GM08714 (cell line): ENCODE data around the gene SF3B2.
"Not testable (repeated sequence)": the region's sequence is repeated elsewhere in the genome, so short reads cannot be mapped to it uniquely, and the experiment has no call there.

Experiments used
- H3K4me3 ChIP-seq: fragments of 200-500 bp; sonication (Bioruptor generic); 2 replicates; pipeline ENCODE4 v1.5.1; 2014; ENCODE audit warnings: mild to moderate bottlenecking, low read length, inconsistent platforms
- ZNF274 ChIP-seq: IDR thresholded peaks from 2 replicates; pipeline ENCODE4 v1.6.1; 2012; ENCODE audit warnings: mild to moderate bottlenecking, low read depth, low read length

Gene SF3B2

DNA sequence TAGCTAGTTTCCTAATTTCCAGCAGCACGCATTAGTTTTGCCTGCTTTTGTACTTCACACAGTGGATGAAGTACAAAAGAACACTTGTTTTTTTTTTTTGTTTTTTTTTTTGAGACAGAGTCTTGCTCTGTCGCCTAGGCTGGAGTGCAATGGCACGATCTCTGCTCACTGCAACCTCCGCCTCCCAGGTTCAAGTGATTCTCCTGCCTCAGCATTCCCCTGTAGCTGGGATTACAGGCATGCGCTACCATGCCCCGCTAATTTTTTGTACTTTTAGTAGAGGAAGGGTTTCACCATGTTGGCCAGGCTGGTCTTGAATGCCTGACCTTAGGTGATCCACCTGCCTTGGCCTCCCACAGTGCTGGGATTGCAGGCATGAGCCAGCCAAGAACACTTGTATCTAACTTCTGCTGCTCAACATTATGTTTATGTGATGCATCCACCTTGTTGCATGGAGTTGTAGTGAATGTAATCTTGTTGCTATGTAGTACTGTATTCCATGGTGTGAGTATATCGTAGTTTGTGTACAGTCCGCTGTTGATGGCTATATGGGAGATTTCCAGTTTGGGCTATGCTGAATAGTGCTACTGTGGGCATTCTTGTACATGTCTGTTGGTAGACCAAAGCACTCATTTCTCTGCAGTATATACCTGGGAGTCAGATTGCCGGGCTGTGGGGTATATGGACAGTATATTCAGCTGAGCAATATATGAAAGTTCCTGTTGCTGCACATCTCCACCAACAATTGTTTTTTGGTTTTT, 35.2 kb downstream of the SF3B2 start:
- no peak overlapping the region for H3K4me3 ChIP-seq
- no peak for TF ChIP-seq ZNF274

DNA sequence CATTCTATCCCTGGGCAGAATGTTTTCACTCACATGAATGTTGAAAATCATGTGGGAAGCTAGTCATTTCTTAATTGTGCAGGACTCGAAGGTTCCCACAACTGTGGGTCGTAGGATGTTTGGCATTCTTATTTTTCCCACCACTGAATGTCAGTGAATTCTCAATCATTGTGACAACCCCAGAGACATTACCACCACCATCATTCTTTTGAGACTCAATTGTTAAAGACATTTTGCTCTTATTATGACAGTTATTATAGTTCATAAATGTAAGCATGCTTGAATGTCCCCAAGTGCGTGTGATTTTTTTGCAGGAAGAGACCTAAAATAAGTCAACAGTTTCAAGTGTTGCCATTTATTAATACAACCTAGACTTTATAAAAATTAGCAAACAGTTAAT, 36.9 kb downstream of the SF3B2 start:
- TF ChIP-seq ZNF274 = no peak
- H3K4me3 ChIP-seq = no peak overlapping the region

DNA sequence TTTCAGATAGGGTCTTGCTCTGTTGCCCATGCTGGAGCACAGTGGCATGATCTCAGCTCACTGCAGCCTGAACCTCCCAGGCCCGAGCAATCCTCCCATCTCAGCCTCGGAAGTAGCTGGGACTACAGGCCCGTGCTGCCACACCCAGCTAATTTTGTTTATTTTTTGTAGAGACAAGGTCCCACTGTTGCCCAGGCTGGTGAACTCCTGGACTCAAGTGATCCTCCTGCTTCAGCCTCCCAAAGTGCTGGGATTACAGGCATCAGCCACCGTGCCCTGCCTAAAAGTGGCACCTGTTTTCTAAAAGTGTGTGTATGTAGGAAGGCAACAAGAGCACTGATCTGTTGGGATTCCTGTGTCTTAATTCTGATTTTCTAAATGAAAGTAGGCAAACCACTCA, 38.1 kb downstream of the SF3B2 start:
- TF ChIP-seq ZNF274 = no peak
- H3K4me3 ChIP-seq = no peak overlapping the region

DNA sequence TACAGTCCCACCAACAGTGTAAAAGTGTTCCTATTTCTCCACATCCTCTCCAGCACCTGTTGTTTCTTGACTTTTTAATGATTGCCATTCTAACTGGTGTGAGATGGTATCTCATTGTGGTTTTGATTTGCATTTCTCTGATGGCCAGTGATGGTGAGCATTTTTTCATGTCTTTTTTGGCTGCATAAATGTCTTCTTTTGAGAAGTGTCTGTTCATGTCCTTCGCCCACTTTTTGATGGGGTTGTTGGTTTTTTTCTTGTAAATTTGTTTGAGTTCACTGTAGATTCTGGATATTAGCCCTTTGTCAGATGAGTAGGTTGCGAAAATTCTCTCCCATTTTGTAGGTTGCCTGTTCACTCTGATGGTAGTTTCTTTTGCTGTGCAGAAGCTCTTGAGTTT, 40.0 kb downstream of the SF3B2 start:
- not testable (repeated sequence) for H3K4me3 ChIP-seq

DNA sequence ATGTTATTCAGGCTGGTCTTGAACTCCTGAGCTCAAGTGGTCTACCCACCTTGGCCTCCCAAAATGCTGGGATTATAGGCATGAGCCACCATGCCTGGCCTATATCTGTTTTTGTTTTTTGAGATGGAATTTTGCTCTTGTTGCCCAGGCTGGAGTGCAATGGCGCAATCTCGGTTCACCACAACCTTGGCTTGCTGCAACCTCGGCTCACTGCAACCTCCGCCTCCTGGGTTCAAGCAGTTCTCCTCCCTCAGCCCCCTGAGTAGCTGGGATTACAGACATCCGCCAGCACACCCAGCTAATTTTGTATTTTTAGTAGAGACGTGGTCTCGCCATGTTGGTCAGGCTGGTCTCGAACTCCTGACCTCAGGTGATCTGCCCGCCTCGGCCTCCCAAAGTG, 47.6 kb downstream of the SF3B2 start:
- H3K4me3 ChIP-seq = not testable (repeated sequence)

DNA sequence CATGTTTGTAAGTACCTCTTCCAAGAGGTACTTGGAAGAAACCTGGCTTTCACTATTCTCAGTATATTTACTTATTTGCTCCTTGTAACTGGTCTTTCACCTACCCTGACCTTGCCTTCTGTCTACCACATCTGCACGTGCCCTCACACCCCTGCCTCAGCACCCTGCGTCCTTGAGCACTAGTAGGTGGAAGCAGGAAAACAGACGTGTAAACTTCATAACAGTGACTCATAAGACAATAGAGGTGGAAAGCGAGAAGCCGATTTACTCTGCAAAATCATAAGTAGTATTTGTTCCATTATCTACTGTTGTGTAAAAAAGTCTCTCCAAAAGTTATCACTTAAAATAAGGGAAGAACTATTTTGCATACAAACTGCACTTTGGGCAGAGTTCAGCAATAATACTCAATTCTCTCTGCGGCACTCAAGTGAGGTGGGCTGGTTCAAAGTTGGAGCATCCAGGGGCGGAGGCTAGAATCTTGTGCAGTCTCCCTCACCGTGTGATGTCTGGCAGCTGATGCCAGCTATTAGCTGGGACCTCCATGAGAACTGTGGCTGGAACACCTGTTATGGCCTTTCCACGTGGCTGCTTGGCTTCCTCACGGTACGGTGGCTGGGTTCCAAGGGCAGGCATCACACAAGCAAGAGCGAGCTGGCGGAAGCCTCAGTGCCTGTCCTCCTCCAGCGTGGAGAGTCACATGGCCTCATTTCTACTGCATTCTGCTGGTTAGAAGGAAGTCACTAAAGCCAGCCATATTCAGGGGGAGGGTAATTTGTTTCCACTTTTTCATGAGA, 48.3 kb downstream of the SF3B2 start:
- no peak for TF ChIP-seq ZNF274
- H3K4me3 ChIP-seq = no peak overlapping the region; the same call in 1 of the 2 replicates

DNA sequence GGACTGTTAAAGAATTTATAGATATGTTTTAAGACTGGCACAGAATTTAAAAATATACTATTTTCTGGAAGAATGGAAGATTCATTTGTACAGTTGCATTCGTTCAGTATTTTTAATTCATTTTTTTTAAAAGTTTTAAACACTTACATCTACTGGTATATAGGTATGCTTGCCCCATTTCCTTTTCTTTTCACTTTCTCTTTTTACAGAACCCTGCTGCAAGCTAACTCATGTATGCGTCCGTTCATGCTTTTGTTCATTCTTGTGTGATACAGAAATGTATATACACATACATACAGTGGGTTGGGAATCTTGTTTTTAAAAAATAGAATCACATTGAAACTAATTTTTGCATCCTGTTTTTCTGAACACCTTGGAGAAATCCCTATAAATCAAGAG, 48.9 kb downstream of the SF3B2 start:
- peak overlapping the region; percentile 54; the same call in 1 of the 2 replicates for H3K4me3 ChIP-seq
- no peak for TF ChIP-seq ZNF274

DNA sequence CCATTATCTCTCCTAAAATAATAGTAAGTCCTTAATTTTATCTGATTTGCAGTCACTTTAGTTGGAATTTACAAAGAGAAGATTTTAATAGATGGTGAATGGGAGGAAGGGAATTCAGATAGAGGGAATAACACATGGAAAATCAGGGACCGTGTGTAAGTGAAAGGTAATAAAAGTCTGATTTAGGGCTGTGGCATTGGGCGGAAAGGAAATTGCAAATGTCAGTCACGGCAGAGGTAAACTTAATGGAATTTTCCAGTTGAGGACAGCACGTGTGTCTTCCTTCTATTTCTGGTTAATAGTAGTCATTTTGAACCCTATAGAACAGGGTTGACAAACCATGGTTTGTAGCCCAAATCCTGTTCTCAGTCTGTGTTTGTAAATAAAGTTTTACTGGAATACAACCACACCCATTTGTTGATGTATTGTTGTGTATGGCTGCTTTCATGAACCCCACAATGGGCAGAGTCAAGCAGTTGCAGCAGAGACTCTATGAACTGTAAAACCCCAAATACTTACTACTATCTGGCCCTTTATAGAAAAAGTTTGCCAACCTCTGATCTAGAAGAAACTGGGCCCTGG, 52.0 kb downstream of the SF3B2 start:
- H3K4me3 ChIP-seq = no peak overlapping the region
- no peak for TF ChIP-seq ZNF274

DNA sequence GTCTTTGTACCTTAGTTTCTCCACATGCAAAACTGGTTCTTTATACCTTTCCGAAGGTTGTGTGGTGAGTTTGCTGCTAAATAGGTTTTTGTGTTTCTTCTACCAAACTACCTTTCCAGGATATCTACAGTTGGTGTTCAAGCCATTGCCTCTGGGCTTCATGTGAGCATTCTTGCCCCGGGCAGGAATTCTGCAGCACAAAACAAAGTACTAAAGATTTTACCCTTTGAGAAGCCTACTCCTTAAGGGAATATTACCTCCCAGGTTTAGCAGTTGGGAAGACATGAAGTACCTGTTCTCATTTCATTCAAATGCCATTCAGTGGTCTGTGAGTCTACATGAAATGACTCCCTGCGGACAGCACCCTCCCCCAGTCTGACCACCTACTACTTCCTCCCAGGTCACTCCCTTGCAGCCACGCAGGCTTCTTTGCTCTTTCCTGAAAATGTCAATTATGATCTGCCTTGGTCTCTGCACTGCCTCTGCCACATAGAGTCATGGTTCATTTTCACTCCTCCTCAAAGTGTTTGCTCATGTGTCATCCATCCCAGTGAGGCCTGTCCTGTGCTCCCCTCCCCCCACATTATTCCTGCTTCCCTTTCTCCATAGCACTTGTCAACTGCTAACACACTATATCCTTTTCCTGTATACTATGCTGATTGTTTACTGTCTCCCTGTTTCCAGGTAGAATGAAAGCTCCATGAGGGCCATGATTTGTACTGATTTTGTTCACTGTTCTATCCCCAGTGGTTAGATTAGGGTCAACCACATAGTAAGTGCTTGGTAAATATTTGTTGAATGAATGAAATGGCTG, 54.8 kb downstream of the SF3B2 start:
- H3K4me3 ChIP-seq = no peak overlapping the region
- no peak for TF ChIP-seq ZNF274

DNA sequence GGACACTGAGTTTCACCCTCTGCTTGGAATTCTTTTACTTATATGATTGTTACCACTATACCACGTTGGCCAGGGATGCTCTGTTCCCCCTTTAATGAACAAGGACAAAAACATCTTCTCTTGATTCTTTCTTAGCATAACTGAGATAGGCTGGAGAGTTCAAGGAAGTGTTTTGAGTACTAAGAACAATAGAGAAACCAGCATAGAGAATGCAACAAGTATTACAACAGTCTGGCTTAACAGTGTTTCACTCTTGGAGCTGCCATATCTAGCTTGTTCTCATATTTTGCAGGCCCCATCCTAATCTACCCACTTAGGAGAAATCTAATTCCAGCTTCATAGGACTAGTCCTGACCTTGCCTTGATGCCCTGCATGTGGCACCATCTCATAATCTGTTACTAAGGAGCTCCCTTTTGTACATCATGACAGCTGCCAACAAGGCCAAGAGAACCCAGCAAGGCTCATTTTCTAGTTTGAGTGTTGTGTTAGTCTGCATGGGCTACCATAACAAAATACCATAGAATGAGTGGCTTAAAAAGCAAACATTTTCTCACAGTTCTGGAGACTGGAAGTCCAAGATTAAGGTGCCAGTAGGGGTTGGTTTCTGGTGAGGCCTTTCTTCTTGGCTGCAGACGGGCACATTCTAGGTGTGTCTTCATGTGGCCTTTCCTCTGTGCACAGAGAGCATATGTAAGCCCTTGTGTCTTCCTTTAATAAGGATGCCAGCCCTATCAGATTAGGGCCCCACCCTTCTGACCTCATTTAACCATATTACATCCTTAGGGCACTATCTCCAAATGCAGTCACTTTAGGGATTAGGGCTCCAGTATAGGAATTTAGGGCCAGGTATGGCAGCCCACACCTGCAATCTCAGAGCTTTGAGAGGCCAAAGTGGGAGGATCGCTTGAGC, 55.7 kb downstream of the SF3B2 start:
- no peak overlapping the region for H3K4me3 ChIP-seq
- TF ChIP-seq ZNF274 = no peak

DNA sequence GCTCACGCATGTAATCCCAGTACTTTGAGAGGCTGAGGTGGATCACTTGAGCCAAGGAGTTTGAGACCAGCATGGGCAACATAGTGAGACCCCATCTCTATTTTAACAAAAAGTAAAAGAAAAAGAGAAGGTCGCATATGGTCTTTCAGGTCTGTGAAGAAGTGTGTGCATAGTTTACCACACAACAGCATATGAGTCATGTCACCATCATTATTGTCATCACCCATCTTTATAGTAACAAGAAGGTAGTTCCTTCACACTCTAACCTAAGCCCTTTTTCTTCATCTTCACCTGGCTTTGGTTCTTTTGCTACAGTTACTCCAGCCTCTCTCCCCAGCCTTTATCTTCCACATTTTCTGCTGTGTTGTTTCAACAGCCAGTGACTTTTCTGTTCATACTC, 57.1 kb downstream of the SF3B2 start:
- no peak for TF ChIP-seq ZNF274
- H3K4me3 ChIP-seq = no peak overlapping the region

DNA sequence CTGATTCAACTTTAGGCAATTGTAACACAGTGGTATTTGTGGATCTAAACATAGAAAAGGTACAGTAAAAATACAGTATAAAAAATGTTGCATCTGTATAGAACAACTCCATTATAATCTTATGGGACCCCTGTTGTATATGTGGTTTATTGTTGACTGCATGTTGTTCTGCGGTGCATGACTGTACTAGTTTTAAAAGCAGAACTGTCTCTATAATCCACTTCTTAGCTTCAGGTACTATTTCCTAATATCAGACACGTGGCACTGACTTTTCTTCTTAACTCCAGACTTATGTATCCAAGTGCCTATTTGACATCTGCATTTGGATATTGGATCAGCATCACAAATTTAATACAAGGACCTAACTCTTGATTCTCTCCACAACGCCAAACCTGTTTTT, 59.0 kb downstream of the SF3B2 start:
- TF ChIP-seq ZNF274 = no peak
- H3K4me3 ChIP-seq = no peak overlapping the region

DNA sequence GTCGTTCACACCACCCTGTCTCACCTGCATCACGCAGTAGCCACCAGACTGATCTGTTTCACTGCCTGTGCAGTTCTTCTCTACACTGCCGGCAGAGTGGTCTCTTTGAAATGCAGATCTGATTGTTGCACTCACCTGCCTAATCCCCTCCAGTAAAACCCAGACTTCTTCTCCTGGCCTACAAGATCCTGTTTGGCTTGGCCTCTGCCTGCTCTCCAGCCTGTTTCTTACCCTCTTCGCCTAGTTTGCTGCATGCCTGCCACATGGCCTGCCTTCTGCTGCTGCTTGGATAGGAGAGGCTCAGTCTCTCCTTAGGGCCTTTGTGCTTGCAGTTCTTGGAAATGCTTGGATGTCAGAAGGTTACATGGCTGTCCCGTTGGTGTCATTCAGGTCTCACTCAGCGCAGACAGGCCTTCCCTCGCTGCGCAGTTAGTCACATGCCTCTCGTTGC, 59.9 kb downstream of the SF3B2 start:
- TF ChIP-seq ZNF274 = no peak

More for the DNA sequence above, 59.9 kb downstream of the SF3B2 start:
- no peak overlapping the region for H3K4me3 ChIP-seq
